Measurements from ENCODE around the gene TMEM176B. TPM values are rescaled to one million over a fixed set of nuclear protein-coding genes. Genes with fewer than 3 reads are reported as not detected.

TMEM176B gene
- total and polyA plus RNA-seq, 12 donors: 15.9 to 149 (median 35.6) TPM

- ATAC-seq (no peak), DNase-seq (no peak)
- intact Hi-C loops (cut with DNase I): no loop called here
- peaks cover 0 to 8% (median 0%) of the 10 kb centered on the region in 7 donors for H3K27me3 ChIP-seq
- H3K27ac ChIP-seq: no peak overlapping the region
- no peaks in the 10 kb centered on the region for H3K36me3 ChIP-seq
- TF ChIP-seq CTCF (IDR thresholded peaks at IDR 0.05): no peak
- H3K4me1 ChIP-seq: peaks cover 0 to 7% (median 0%) of the 10 kb centered on the region in 9 donors
- no peak overlapping the region for H3K4me3 ChIP-seq
- 42 to 47% methylated on average over 1 of the region's 1 CpG for WGBS, 2 donors
- H3K9me3 ChIP-seq: no peaks in the 10 kb centered on the region
Observed at GRCh38 chr7:150835019-150835418, 34.9 kb upstream of the TMEM176B start.

GRCh38 chr7:150831851-150832250 lies 31.7 kb upstream of the TMEM176B start:
- Histone ChIP-seq H3K4me3 (no peak overlapping the region), H3K27ac (no peak overlapping the region), H3K4me1 (peaks cover 0 to 8% (median under 1%) of the 10 kb centered on the region in 9 donors), H3K36me3 (no peaks in the 10 kb centered on the region), H3K9me3 (no peaks in the 10 kb centered on the region), H3K27me3 (peaks cover 0 to 8% (median 0%) of the 10 kb centered on the region in 7 donors)
- no peak for DNase-seq
- no peak for ATAC-seq
- intact Hi-C loops (cut with DNase I): no loop called here
- TF ChIP-seq CTCF (IDR thresholded peaks at IDR 0.05): no peak
- 67 to 71% methylated on average over 1 of the region's 1 CpG for WGBS, 2 donors

GRCh38 chr7:150830937-150831336 lies 30.8 kb upstream of the TMEM176B start:
- Histone ChIP-seq H3K4me1 (peaks cover 0 to 17% (median 7%) of the 10 kb centered on the region in 9 donors), H3K36me3 (no peaks in the 10 kb centered on the region), H3K27me3 (peaks cover 0 to 8% (median 0%) of the 10 kb centered on the region in 7 donors), H3K4me3 (no peak overlapping the region), H3K9me3 (no peaks in the 10 kb centered on the region), H3K27ac (no peak overlapping the region)
- intact Hi-C loops (cut with DNase I): no loop called here
- DNase-seq: no peak
- 43 to 93% methylated on average over 1 of the region's 1 CpG for WGBS, 2 donors
- no peak for TF ChIP-seq CTCF (IDR thresholded peaks at IDR 0.05)
- no peak for ATAC-seq

- Histone ChIP-seq H3K27ac (no peak overlapping the region), H3K36me3 (no peaks in the 10 kb centered on the region), H3K27me3 (peaks cover 0 to 8% (median 0%) of the 10 kb centered on the region in 7 donors), H3K4me1 (peaks cover 0 to 24% (median 7%) of the 10 kb centered on the region in 9 donors), H3K4me3 (no peak overlapping the region), H3K9me3 (no peaks in the 10 kb centered on the region)
- DNase-seq (no peak), ATAC-seq (no peak)
- TF ChIP-seq CTCF (IDR thresholded peaks at IDR 0.05): no peak
- 47 to 61% methylated on average over 1 of the region's 1 CpG for WGBS, 2 donors
- intact Hi-C loops (cut with DNase I): no loop called here
Observed at GRCh38 chr7:150829426-150829825, 29.3 kb upstream of the TMEM176B start.
